SK-N-SH (cell line): ENCODE measurements around the gene TTC7B. TPM values are rescaled to one million over a fixed set of nuclear protein-coding genes. Genes with fewer than 3 reads are reported as not detected.

ENCODE experiments used
- CTCF ChIA-PET: fragments of 300-600, 350-600 bp; formaldehyde crosslinking; extraction: SDS; loops from one replicate; lab custom pipeline; 2021; lab: Yijun Ruan, JAX
- POLR2A ChIA-PET: fragments of 350-600 bp; sonication (Branson Sonifier 250); formaldehyde crosslinking; extraction: SDS; loops from one replicate; lab custom pipeline; 2020; ENCODE audit warnings: antibody characterized with exemption, inconsistent platforms; lab: Yijun Ruan, JAX
- DNase-seq: peaks from one replicate; pipeline ENCODE4 v3.0.0; 2012
- H2AFZ ChIP-seq: fragments of 200-600 bp; sonication (generic); 2 replicates; pipeline ENCODE4 v1.8.1; 2016; ENCODE audit warnings: antibody characterized with exemption, mild to moderate bottlenecking, low read depth
- H3F3A ChIP-seq: fragments of 200-600 bp; sonication (generic); replicated peaks from 2 replicates; pipeline ENCODE3; 2016; ENCODE audit warnings: antibody characterized with exemption, mild to moderate bottlenecking; ENCODE audit not compliant: insufficient read depth
- H3K27ac ChIP-seq, 2 experiments: fragments of 200-500 bp in 1 of 2; fragments of 200-600 bp in 1 of 2; sonication (Bioruptor generic) in 1 of 2; sonication (generic), shearing (Covaris generic) in 1 of 2; 2 replicates each; pipeline versions ENCODE4 v1.5.1 to v1.6.1; 2014 to 2016; ENCODE audit warnings: low read depth in 2 of 2, inconsistent platforms in 1 of 2, low read length in 1 of 2, mild to moderate bottlenecking in 1 of 2, mixed read lengths in 1 of 2
- H3K27me3 ChIP-seq: fragments of 200-600 bp; sonication (generic), shearing (Covaris generic); 2 replicates; pipeline ENCODE4 v1.6.1; 2016; ENCODE audit warnings: mixed run types; ENCODE audit not compliant: insufficient read depth
- H3K36me3 ChIP-seq, 2 experiments: fragments of 200-500 bp in 1 of 2; fragments of 200-600 bp in 1 of 2; sonication (Bioruptor generic) in 1 of 2; sonication (generic) in 1 of 2; replicated peaks in 1 of 2; 2 replicates each; pipeline versions ENCODE3 to v1.5.1; 2014 to 2016; ENCODE audit warnings: low read length in 1 of 2, mild to moderate bottlenecking in 1 of 2; ENCODE audit not compliant: insufficient read depth in 2 of 2, control insufficient read depth in 1 of 2
- H3K4me1 ChIP-seq, 2 experiments: fragments of 200-500 bp in 1 of 2; fragments of 200-600 bp in 1 of 2; sonication (Bioruptor generic) in 1 of 2; sonication (generic), shearing (Covaris generic) in 1 of 2; 2 replicates each; pipeline versions ENCODE4 v1.5.1 to v1.6.1; 2014 to 2016; ENCODE audit warnings: low read depth in 1 of 2, low read length in 1 of 2, mixed run types in 1 of 2; ENCODE audit not compliant: insufficient read depth in 2 of 2, control insufficient read depth in 1 of 2
- H3K4me2 ChIP-seq: fragments of 200-600 bp; sonication (generic), shearing (Covaris generic); 2 replicates; pipeline ENCODE4 v1.6.1; 2017; ENCODE audit warnings: mixed run types
- H3K4me3 ChIP-seq, 2 experiments: fragments of 200-500 bp in 1 of 2; fragments of 200-600 bp in 1 of 2; sonication (Bioruptor generic) in 1 of 2; sonication (generic), shearing (Covaris generic) in 1 of 2; 2 replicates each; pipeline versions ENCODE4 v1.5.1 to v1.8.1; 2014 to 2016; ENCODE audit warnings: low read depth in 2 of 2, inconsistent platforms in 1 of 2, low read length in 1 of 2, mild to moderate bottlenecking in 1 of 2, mixed read lengths in 1 of 2, moderate library complexity in 1 of 2
- H3K79me2 ChIP-seq: fragments of 200-600 bp; sonication (generic); 2 replicates; pipeline ENCODE4 v1.8.1; 2017; ENCODE audit warnings: mild to moderate bottlenecking; ENCODE audit not compliant: insufficient read depth
- H3K9ac ChIP-seq: fragments of 200-600 bp; sonication (generic); 2 replicates; pipeline ENCODE4 v1.6.1; 2017; ENCODE audit warnings: mixed run types
- H3K9me2 ChIP-seq: fragments of 200-600 bp; sonication (generic); 2 replicates; pipeline ENCODE4 v1.6.1; 2017; ENCODE audit warnings: mixed run types
- H3K9me3 ChIP-seq: fragments of 200-600 bp; sonication (generic); 2 replicates; pipeline ENCODE4 v1.6.1; 2017; ENCODE audit warnings: mixed run types, mild to moderate bottlenecking, moderate library complexity
- H4K20me1 ChIP-seq: fragments of 200-600 bp; sonication (generic); 2 replicates; pipeline ENCODE4 v1.6.1; 2017; ENCODE audit warnings: mild to moderate bottlenecking, mixed run types; ENCODE audit not compliant: insufficient read depth
- CHD2 ChIP-seq: fragments of 150-350 bp; IDR thresholded peaks from 2 replicates; pipeline ENCODE4 v1.6.1; 2018; ENCODE audit warnings: low read length; ENCODE audit not compliant: partially characterized antibody
- EP300 ChIP-seq, 2 experiments: IDR thresholded peaks; 2 replicates each; pipeline versions ENCODE4 v1.4.0 to v1.6.1; 2012; ENCODE audit warnings: borderline replicate concordance in 1 of 2, low read depth in 1 of 2, low read length in 1 of 2
- EZH2phosphoT487 ChIP-seq: fragments of 200-600 bp; sonication (generic); IDR thresholded peaks from 2 replicates; pipeline ENCODE4 v1.6.1; 2017; ENCODE audit warnings: low read depth, mixed run types, mild to moderate bottlenecking, antibody characterized with exemption, moderate library complexity, borderline replicate concordance
- FOSL2 ChIP-seq: IDR thresholded peaks from 2 replicates; pipeline ENCODE4 v1.4.0; 2012; ENCODE audit warnings: low read depth, mild to moderate bottlenecking, moderate library complexity, borderline replicate concordance
- FOXJ3 ChIP-seq: sonication (generic); formaldehyde crosslinking; IDR thresholded peaks from 2 replicates; pipeline ENCODE4 v1.5.1; 2020; ENCODE audit warnings: mild to moderate bottlenecking, missing genetic modification reagents
- FOXM1 ChIP-seq: IDR thresholded peaks from 2 replicates; pipeline ENCODE4 v1.4.0; 2012; ENCODE audit warnings: low read depth, mild to moderate bottlenecking
- GABPA ChIP-seq: IDR thresholded peaks from 2 replicates; pipeline ENCODE4 v1.4.0; 2012; ENCODE audit warnings: low read depth, mild to moderate bottlenecking
- IRF3 ChIP-seq: fragments of 150-350 bp; IDR thresholded peaks from 2 replicates; pipeline ENCODE4 v1.6.1; 2016; ENCODE audit warnings: mild to moderate bottlenecking, low read depth, low read length
- JUND ChIP-seq: IDR thresholded peaks from 2 replicates; pipeline ENCODE4 v1.4.0; 2012
- NRF1 ChIP-seq: IDR thresholded peaks from 2 replicates; pipeline ENCODE4 v1.6.1; 2012; ENCODE audit warnings: low read depth, mild to moderate bottlenecking, low read length
- POLR2AphosphoS5 ChIP-seq: IDR thresholded peaks from 2 replicates; pipeline ENCODE4 v1.6.1; 2012; ENCODE audit warnings: low read depth, low read length
- RCOR1 ChIP-seq: fragments of 150-350 bp; IDR thresholded peaks from 2 replicates; pipeline ENCODE4 v1.6.1; 2017; ENCODE audit warnings: antibody characterized with exemption, low read length
- RFX5 ChIP-seq: IDR thresholded peaks from 2 replicates; pipeline ENCODE4 v1.6.1; 2012; ENCODE audit warnings: mild to moderate bottlenecking, improper control_type of control experiment, low read length
- RXRA ChIP-seq: IDR thresholded peaks from 2 replicates; pipeline ENCODE4 v1.4.0; 2012; ENCODE audit warnings: low read depth, mild to moderate bottlenecking, borderline replicate concordance
- SIN3A ChIP-seq: IDR thresholded peaks from 2 replicates; pipeline ENCODE4 v1.6.1; 2012; ENCODE audit warnings: low read depth, mild to moderate bottlenecking, low read length, moderate library complexity, borderline replicate concordance
- SMC3 ChIP-seq: IDR thresholded peaks from 2 replicates; pipeline ENCODE4 v1.6.1; 2012; ENCODE audit warnings: low read depth, low read length, improper control_type of control experiment
- TAF1 ChIP-seq: IDR thresholded peaks from 2 replicates; pipeline ENCODE4 v1.6.1; 2012; ENCODE audit warnings: low read depth, mild to moderate bottlenecking, low read length, moderate library complexity, borderline replicate concordance
- TCF12 ChIP-seq: IDR thresholded peaks from 2 replicates; pipeline ENCODE4 v1.4.0; 2012
- USF1 ChIP-seq: IDR thresholded peaks from 2 replicates; pipeline ENCODE4 v1.4.0; 2012; ENCODE audit warnings: low read depth, borderline replicate concordance
- YY1 ChIP-seq: IDR thresholded peaks from 2 replicates; pipeline ENCODE4 v1.4.0; 2012; ENCODE audit warnings: low read depth, mild to moderate bottlenecking
- ZBTB33 ChIP-seq: IDR thresholded peaks from 2 replicates; pipeline ENCODE4 v1.4.0; 2012; ENCODE audit warnings: low read depth, borderline replicate concordance
- WGBS: methylation state at CpG from one replicate; pipeline ENCODE4 v1.1.6; 2017; ENCODE audit warnings: low lambda C conversion rate; 5-methylcytosine and 5-hydroxymethylcytosine counted together
- polyA plus RNA-seq, 3 experiments: library from polyadenylated mRNA; depleted of rRNA; stranded (reverse); fragments of >200 nt; gene quantifications; 2 replicates each; pipeline ENCODE4 v1.2.3, GENCODE V29; 2012
- TF ChIP-seq, protein P1 (sequence below): fragments of 200-600 bp; sonication (generic); IDR thresholded peaks from 2 replicates; pipeline ENCODE4 v1.6.1; 2017; ENCODE audit warnings: antibody characterized with exemption, mild to moderate bottlenecking, moderate library complexity
- TF ChIP-seq, protein P2 (sequence below): IDR thresholded peaks from 2 replicates; pipeline ENCODE4 v1.4.0; 2012; ENCODE audit warnings: low read depth

The TTC7B gene
- polyA plus RNA-seq, 1 of the 3 experiments (the other 2 are of a cell fraction) = 43.1 TPM

DNA sequence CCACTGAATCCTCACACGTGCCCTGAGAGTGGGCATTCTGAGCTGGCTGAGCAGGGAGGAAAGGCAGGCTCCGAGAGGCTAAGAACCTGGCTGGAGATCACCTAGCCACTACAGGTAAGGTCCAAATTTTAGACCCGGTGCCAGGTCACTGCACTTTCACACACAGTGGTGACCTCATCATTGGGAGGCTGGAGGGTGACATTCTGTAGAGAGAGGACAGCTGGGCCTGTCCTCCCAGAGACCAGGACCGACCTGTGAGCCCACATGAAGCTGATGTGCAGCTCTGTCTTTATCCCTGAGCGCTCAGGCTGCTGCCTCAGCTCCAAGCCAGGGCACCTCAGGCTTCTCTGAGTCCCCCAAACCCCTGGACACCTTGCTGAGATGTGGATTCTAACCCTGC lies 4.1 kb downstream of the TTC7B start:
- Histone ChIP-seq H3K9ac (no peak overlapping the region), H3K9me2 (no peaks in the 10 kb centered on the region), H3K79me2 (peaks cover 60% of the 10 kb centered on the region), H3K27me3 (no peaks in the 10 kb centered on the region), H3K36me3 (no peaks in the 10 kb centered on the region), H3F3A (no peaks in the 10 kb centered on the region), H4K20me1 (no peaks in the 10 kb centered on the region), H3K4me3 (no peak overlapping the region), H3K4me1 (peaks cover 18 to 22% of the 10 kb centered on the region in 2 experiments; a peak in 3 of 4 replicates), H3K9me3 (no peaks in the 10 kb centered on the region), H3K27ac (no peak overlapping the region), H2AFZ (no peak overlapping the region), H3K4me2 (no peak overlapping the region)
- 100% methylated on average over 1 of the region's 5 CpGs for whole genome bisulfite sequencing
- DNase-seq = no peak
- ChIA-PET POLR2A (interaction anchor here (0.7 kb wide), 1 partner anchor 73 kb away, joined by 3 read pairs; no protein-coding TSS in a partner anchor), CTCF (interaction anchor here (1.1 to 1.4 kb wide), 2 partner anchors 16 to 54 kb away, joined by 3 to 4 read pairs; no protein-coding TSS in a partner anchor)
- TF ChIP-seq JUND (no peak), TAF1 (no peak), RXRA (no peak), POLR2AphosphoS5 (no peak), RCOR1 (no peak), SMC3 (no peak), NRF1 (no peak), IRF3 (no peak), GABPA (no peak), FOXJ3 (no peak)
- TF ChIP-seq, protein P1, sequence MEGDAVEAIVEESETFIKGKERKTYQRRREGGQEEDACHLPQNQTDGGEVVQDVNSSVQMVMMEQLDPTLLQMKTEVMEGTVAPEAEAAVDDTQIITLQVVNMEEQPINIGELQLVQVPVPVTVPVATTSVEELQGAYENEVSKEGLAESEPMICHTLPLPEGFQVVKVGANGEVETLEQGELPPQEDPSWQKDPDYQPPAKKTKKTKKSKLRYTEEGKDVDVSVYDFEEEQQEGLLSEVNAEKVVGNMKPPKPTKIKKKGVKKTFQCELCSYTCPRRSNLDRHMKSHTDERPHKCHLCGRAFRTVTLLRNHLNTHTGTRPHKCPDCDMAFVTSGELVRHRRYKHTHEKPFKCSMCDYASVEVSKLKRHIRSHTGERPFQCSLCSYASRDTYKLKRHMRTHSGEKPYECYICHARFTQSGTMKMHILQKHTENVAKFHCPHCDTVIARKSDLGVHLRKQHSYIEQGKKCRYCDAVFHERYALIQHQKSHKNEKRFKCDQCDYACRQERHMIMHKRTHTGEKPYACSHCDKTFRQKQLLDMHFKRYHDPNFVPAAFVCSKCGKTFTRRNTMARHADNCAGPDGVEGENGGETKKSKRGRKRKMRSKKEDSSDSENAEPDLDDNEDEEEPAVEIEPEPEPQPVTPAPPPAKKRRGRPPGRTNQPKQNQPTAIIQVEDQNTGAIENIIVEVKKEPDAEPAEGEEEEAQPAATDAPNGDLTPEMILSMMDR = no peak
- TF ChIP-seq, protein P2, sequence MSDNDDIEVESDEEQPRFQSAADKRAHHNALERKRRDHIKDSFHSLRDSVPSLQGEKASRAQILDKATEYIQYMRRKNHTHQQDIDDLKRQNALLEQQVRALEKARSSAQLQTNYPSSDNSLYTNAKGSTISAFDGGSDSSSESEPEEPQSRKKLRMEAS = no peak

DNA sequence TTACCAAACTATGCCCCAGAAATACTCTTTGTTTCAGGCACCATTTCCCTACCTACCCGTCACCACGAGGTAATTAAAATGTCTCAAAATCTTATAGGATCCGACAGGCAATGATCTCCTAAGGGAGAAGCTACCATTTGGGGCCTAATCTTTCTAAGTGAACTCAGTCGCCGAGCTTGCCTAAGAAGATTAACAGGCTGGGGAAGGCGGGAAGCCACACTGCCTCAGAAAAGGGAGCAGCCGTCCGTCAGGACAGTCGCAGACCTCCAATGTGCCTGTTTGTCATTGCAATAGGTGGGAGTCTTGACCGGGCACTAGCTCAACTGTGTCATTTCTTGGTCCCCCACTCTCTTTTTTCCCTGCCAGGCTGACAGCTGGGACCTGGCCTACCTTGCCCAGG lies 4.6 kb downstream of the TTC7B start:
- CTCF ChIA-PET = interaction anchor here (1.4 kb wide), 1 partner anchor 16 kb away, joined by 3 read pairs; no protein-coding TSS in a partner anchor
- peaks cover 18 to 19% of the 10 kb centered on the region in 2 experiments; a peak in 3 of 4 replicates for H3K4me1 ChIP-seq
- POLR2A ChIA-PET = interaction anchor here (0.7 kb wide), 1 partner anchor 73 kb away, joined by 3 read pairs; no protein-coding TSS in a partner anchor
- no peak overlapping the region for H3K4me2 ChIP-seq
- H4K20me1 ChIP-seq = no peaks in the 10 kb centered on the region
- no peaks in the 10 kb centered on the region for H3F3A ChIP-seq
- no peak for DNase-seq
- no peak overlapping the region for H3K4me3 ChIP-seq
- no peaks in the 10 kb centered on the region for H3K9me2 ChIP-seq
- 96% methylated on average over 10 of the region's 10 CpGs for WGBS
- peaks cover 65% of the 10 kb centered on the region for H3K79me2 ChIP-seq
- TF ChIP-seq TAF1 = no peak
- TF ChIP-seq RFX5 = no peak
- no peak for TF ChIP-seq SIN3A
- TF ChIP-seq YY1 = no peak
- TF ChIP-seq, protein P2 = no peak
- no peak for TF ChIP-seq FOXJ3
- no peak for TF ChIP-seq EZH2phosphoT487
- no peak for TF ChIP-seq TCF12
- no peak for TF ChIP-seq FOXM1
- no peak for TF ChIP-seq ZBTB33
- TF ChIP-seq FOSL2 = no peak
- TF ChIP-seq EP300 (IDR thresholded peaks at IDR 0.05; ENCODE audit: borderline replicate concordance in 1 of 2, low read depth in 1 of 2, low read length in 1 of 2) = no peak
- TF ChIP-seq CHD2 = no peak
- TF ChIP-seq USF1 = no peak
- no peak overlapping the region for H2AFZ ChIP-seq
- no peaks in the 10 kb centered on the region for H3K27me3 ChIP-seq
- no peak overlapping the region for H3K27ac ChIP-seq
- H3K9ac ChIP-seq = no peak overlapping the region
- no peaks in the 10 kb centered on the region for H3K9me3 ChIP-seq
- no peaks in the 10 kb centered on the region for H3K36me3 ChIP-seq
